H9 (cell line): ENCODE results near the gene EPS15. TPM values are rescaled to one million over a fixed set of nuclear protein-coding genes. Genes with fewer than 3 reads are reported as not detected.

Source experiments
- DNase-seq: peaks from one replicate; pipeline ENCODE4 v3.0.0-alpha.2; 2017
- H2AFZ ChIP-seq: one replicate; pipeline ENCODE4 v1.6.1; 2013; ENCODE audit warnings: mild to moderate bottlenecking, low read length, control low read depth, moderate library complexity
- H2AK5ac ChIP-seq: 2 replicates; pipeline ENCODE4 v1.6.1; 2013; ENCODE audit warnings: low read length, control low read depth, mixed read lengths; ENCODE audit not compliant: insufficient read length
- H2BK120ac ChIP-seq: one replicate; pipeline ENCODE4 v1.6.1; 2013; ENCODE audit warnings: low read depth, mild to moderate bottlenecking, low read length, control low read depth, inconsistent platforms; ENCODE audit not compliant: poor library complexity, severe bottlenecking
- H2BK12ac ChIP-seq: 2 replicates; pipeline ENCODE4 v1.6.1; 2013; ENCODE audit warnings: low read length, control low read depth, mixed read lengths, low read depth; ENCODE audit not compliant: insufficient read length
- H2BK15ac ChIP-seq: 2 replicates; pipeline ENCODE4 v1.6.1; 2013; ENCODE audit warnings: low read depth, low read length, control low read depth
- H2BK20ac ChIP-seq: one replicate; pipeline ENCODE4 v1.6.1; 2013; ENCODE audit warnings: low read depth, mild to moderate bottlenecking, low read length, control low read depth, inconsistent platforms; ENCODE audit not compliant: poor library complexity, severe bottlenecking
- H2BK5ac ChIP-seq: 2 replicates; pipeline ENCODE4 v1.6.1; 2013; ENCODE audit warnings: low read length, control low read depth, mixed read lengths; ENCODE audit not compliant: insufficient read length
- H3K14ac ChIP-seq: 2 replicates; pipeline ENCODE4 v1.6.1; 2013; ENCODE audit warnings: low read length, control low read depth; ENCODE audit not compliant: insufficient read depth
- H3K18ac ChIP-seq: 2 replicates; pipeline ENCODE4 v1.6.1; 2013; ENCODE audit warnings: low read depth, mild to moderate bottlenecking, mixed read lengths, low read length, control low read depth; ENCODE audit not compliant: insufficient read length
- H3K23ac ChIP-seq: 2 replicates; pipeline ENCODE4 v1.6.1; 2013; ENCODE audit warnings: low read length, control low read depth, mixed read lengths, low read depth; ENCODE audit not compliant: insufficient read length
- H3K23me2 ChIP-seq: 2 replicates; pipeline ENCODE4 v1.6.1; 2013; ENCODE audit warnings: low read depth, mild to moderate bottlenecking, mixed read lengths, low read length, control low read depth; ENCODE audit not compliant: insufficient read length, poor library complexity, severe bottlenecking
- H3K27ac ChIP-seq: 2 replicates; pipeline ENCODE4 v1.5.1; 2013; ENCODE audit warnings: low read length, control low read depth, mixed read lengths, low read depth; ENCODE audit not compliant: insufficient read length
- H3K27me3 ChIP-seq: 2 replicates; pipeline ENCODE4 v1.6.1; 2013; ENCODE audit warnings: low read length, control low read depth, inconsistent platforms; ENCODE audit not compliant: insufficient read depth
- H3K4ac ChIP-seq: 2 replicates; pipeline ENCODE4 v1.6.1; 2013; ENCODE audit warnings: low read depth, mild to moderate bottlenecking, control low read depth, inconsistent platforms, low read length, moderate library complexity
- H3K4me1 ChIP-seq: 2 replicates; pipeline ENCODE4 v1.6.1; 2013; ENCODE audit warnings: low read length, control low read depth, inconsistent platforms; ENCODE audit not compliant: insufficient read depth
- H3K4me2 ChIP-seq: 2 replicates; pipeline ENCODE4 v1.6.1; 2013; ENCODE audit warnings: low read length, control low read depth, mixed read lengths; ENCODE audit not compliant: insufficient read length, insufficient read depth
- H3K56ac ChIP-seq: 2 replicates; pipeline ENCODE4 v1.6.1; 2013; ENCODE audit warnings: low read depth, mild to moderate bottlenecking, mixed read lengths, low read length, control low read depth; ENCODE audit not compliant: insufficient read length
- H3K79me1 ChIP-seq: 2 replicates; pipeline ENCODE4 v1.6.1; 2013; ENCODE audit warnings: low read depth, mild to moderate bottlenecking, moderate library complexity, low read length, control low read depth, inconsistent platforms; ENCODE audit not compliant: insufficient read depth, poor library complexity, severe bottlenecking
- H3K79me2 ChIP-seq: 2 replicates; pipeline ENCODE4 v1.6.1; 2013; ENCODE audit warnings: low read length, control low read depth, inconsistent platforms; ENCODE audit not compliant: insufficient read depth
- H3K9ac ChIP-seq: 2 replicates; pipeline ENCODE4 v1.6.1; 2013; ENCODE audit warnings: low read length, control low read depth, mixed read lengths; ENCODE audit not compliant: insufficient read length; ENCODE audit errors: extremely low read depth
- H3K9me3 ChIP-seq: one replicate; pipeline ENCODE4 v1.6.1; 2013; ENCODE audit warnings: low read depth, low read length, inconsistent platforms; ENCODE audit not compliant: control insufficient read depth
- H3T11ph ChIP-seq: one replicate; pipeline ENCODE4 v1.6.1; 2013; ENCODE audit warnings: mild to moderate bottlenecking, low read length, control low read depth, inconsistent platforms
- H4K20me1 ChIP-seq: one replicate; pipeline ENCODE4 v1.6.1; 2013; ENCODE audit not compliant: control insufficient read depth, insufficient read length, insufficient read depth
- H4K5ac ChIP-seq: 2 replicates; pipeline ENCODE4 v1.6.1; 2013; ENCODE audit warnings: low read depth, mild to moderate bottlenecking, mixed read lengths, low read length, control low read depth; ENCODE audit not compliant: insufficient read length
- H4K8ac ChIP-seq: replicated peaks from 2 replicates; pipeline ENCODE4 v1.6.1; 2013; ENCODE audit warnings: low read length, control low read depth, mixed read lengths, low read depth; ENCODE audit not compliant: insufficient read length
- H4K91ac ChIP-seq: 2 replicates; pipeline ENCODE4 v1.6.1; 2013; ENCODE audit warnings: low read depth, mild to moderate bottlenecking, moderate library complexity, mixed read lengths, low read length, control low read depth; ENCODE audit not compliant: insufficient read length
- H3K27ac Mint-ChIP-seq, 3 experiments: 2 replicates in 2 of 3; 3 replicates in 1 of 3; pipeline ENCODE4 v1.8.0; 2020 to 2021; ENCODE audit warnings: mixed read lengths in 3 of 3, mild to moderate bottlenecking in 1 of 3, moderate library complexity in 1 of 3
- H3K27me3 Mint-ChIP-seq: 2 replicates; pipeline ENCODE4 v1.8.0; 2021; ENCODE audit warnings: low read depth, mild to moderate bottlenecking, moderate library complexity, mixed read lengths
- H3K36me3 Mint-ChIP-seq, 3 experiments: 2 replicates in 2 of 3; 3 replicates in 1 of 3; pipeline ENCODE4 v1.8.0; 2020 to 2021; ENCODE audit warnings: low read depth in 3 of 3, mixed read lengths in 3 of 3; ENCODE audit not compliant: insufficient read depth in 1 of 3
- H3K4me1 Mint-ChIP-seq, 2 experiments: 2 replicates each; pipeline ENCODE4 v1.8.0; 2020; ENCODE audit warnings: mixed read lengths in 2 of 2
- H3K4me3 Mint-ChIP-seq, 2 experiments: 2 replicates in 1 of 2; 3 replicates in 1 of 2; pipeline ENCODE4 v1.8.0; 2020 to 2021; ENCODE audit warnings: mild to moderate bottlenecking in 2 of 2, mixed read lengths in 2 of 2, moderate library complexity in 1 of 2
- H3K9me3 Mint-ChIP-seq, 2 experiments: 2 replicates in 1 of 2; 3 replicates in 1 of 2; pipeline ENCODE4 v1.8.0; 2020; ENCODE audit warnings: mild to moderate bottlenecking in 2 of 2, mixed read lengths in 2 of 2, moderate library complexity in 1 of 2
- total RNA-seq: library from RNA; stranded (reverse); gene quantifications from 2 replicates; pipeline ENCODE4 v1.2.1, GENCODE V29; 2021
- TF ChIP-seq, protein P1 (sequence below): fragments of 200-600 bp; sonication (generic); conservative IDR thresholded peaks from 3 replicates; pipeline ENCODE4 v1.8.0; 2021; ENCODE audit warnings: antibody characterized with exemption, mild to moderate bottlenecking

Gene EPS15
- total RNA-seq, 1 experiment from 2014 or later = 44.1 TPM

DNA sequence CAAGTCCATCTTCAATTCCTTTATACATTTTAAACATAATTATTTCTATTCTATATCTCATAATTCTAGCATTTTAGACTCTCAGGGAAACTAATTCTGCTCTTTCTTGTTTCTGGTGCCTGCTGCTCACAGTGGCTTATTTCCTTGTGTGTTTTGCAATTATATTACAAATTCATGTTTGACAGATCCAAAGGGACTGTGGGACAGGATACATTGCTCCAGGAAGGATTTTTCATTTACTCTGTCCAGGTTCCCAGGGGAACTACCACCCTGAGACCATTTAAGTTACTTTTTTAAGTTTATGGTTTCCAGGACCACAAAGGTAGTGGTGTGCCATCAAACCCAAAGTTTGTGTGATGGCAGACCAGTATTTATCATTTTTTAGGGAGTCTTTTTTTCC is 195.3 kb downstream of the EPS15 start:
- peaks cover 6% of the 10 kb centered on the region; the same call in 1 of the 2 replicates for H3K27me3 Mint-ChIP-seq
- Histone ChIP-seq H4K91ac (no peak overlapping the region), H2AK5ac (no peak overlapping the region), H2BK20ac (no peak overlapping the region), H3K9ac (no peak overlapping the region), H3K4ac (no peak overlapping the region), H4K8ac (no peak overlapping the region), H2BK15ac (no peak overlapping the region; the same call in 1 of the 2 replicates), H2BK5ac (no peak overlapping the region), H2AFZ (no peak overlapping the region), H2BK120ac (no peak overlapping the region), H3K14ac (no peak overlapping the region), H3K23me2 (no peaks in the 10 kb centered on the region), H3T11ph (no peak overlapping the region), H3K27me3 (no peaks in the 10 kb centered on the region), H3K4me1 (no peaks in the 10 kb centered on the region), H3K79me2 (no peaks in the 10 kb centered on the region), H3K23ac (no peak overlapping the region), H4K5ac (no peak overlapping the region), H3K18ac (no peak overlapping the region), H3K9me3 (no peaks in the 10 kb centered on the region), H2BK12ac (no peak overlapping the region), H4K20me1 (no peaks in the 10 kb centered on the region), H3K27ac (no peak overlapping the region), H3K4me2 (no peak overlapping the region), H3K56ac (no peak overlapping the region), H3K79me1 (no peaks in the 10 kb centered on the region)
- TF ChIP-seq, protein P1, sequence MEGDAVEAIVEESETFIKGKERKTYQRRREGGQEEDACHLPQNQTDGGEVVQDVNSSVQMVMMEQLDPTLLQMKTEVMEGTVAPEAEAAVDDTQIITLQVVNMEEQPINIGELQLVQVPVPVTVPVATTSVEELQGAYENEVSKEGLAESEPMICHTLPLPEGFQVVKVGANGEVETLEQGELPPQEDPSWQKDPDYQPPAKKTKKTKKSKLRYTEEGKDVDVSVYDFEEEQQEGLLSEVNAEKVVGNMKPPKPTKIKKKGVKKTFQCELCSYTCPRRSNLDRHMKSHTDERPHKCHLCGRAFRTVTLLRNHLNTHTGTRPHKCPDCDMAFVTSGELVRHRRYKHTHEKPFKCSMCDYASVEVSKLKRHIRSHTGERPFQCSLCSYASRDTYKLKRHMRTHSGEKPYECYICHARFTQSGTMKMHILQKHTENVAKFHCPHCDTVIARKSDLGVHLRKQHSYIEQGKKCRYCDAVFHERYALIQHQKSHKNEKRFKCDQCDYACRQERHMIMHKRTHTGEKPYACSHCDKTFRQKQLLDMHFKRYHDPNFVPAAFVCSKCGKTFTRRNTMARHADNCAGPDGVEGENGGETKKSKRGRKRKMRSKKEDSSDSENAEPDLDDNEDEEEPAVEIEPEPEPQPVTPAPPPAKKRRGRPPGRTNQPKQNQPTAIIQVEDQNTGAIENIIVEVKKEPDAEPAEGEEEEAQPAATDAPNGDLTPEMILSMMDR = no peak
- no peaks in the 10 kb centered on the region for H3K9me3 Mint-ChIP-seq
- H3K4me1 Mint-ChIP-seq = peaks cover 13 to 27% of the 10 kb centered on the region in 2 experiments
- no peak overlapping the region for H3K27ac Mint-ChIP-seq
- H3K4me3 Mint-ChIP-seq = no peak overlapping the region
- H3K36me3 Mint-ChIP-seq = no peaks in the 10 kb centered on the region
- no peak for DNase-seq
